Trophoblast cell (in vitro differentiated cells and primary cell): ENCODE results near the gene SPOCK2.

Experiments used
- DNase-seq, 2 donors: peaks; one replicate each; pipeline ENCODE4 v3.0.0-alpha.2; 2016
- H2AFZ ChIP-seq: 2 replicates; pipeline ENCODE4 v1.6.1; 2013; ENCODE audit warnings: low read length, moderate library complexity, mild to moderate bottlenecking; ENCODE audit not compliant: insufficient read depth, poor library complexity
- H2AK5ac ChIP-seq: 2 replicates; pipeline ENCODE4 v1.6.1; 2013; ENCODE audit warnings: mild to moderate bottlenecking, low read length
- H2BK120ac ChIP-seq: 2 replicates; pipeline ENCODE4 v1.6.1; 2013; ENCODE audit warnings: low read length, mild to moderate bottlenecking, moderate library complexity; ENCODE audit not compliant: insufficient read depth, poor library complexity
- H2BK12ac ChIP-seq: 2 replicates; pipeline ENCODE4 v1.6.1; 2013; ENCODE audit warnings: mild to moderate bottlenecking, low read length, moderate library complexity
- H2BK5ac ChIP-seq: 2 replicates; pipeline ENCODE4 v1.6.1; 2013; ENCODE audit warnings: low read length, low read depth, moderate library complexity, mild to moderate bottlenecking; ENCODE audit not compliant: poor library complexity
- H3K14ac ChIP-seq: 2 replicates; pipeline ENCODE4 v1.6.1; 2013; ENCODE audit warnings: mild to moderate bottlenecking, low read length
- H3K18ac ChIP-seq: 2 replicates; pipeline ENCODE4 v1.6.1; 2013; ENCODE audit warnings: mild to moderate bottlenecking, low read length
- H3K23ac ChIP-seq: 2 replicates; pipeline ENCODE4 v1.6.1; 2013; ENCODE audit warnings: low read length
- H3K27ac ChIP-seq: 2 replicates; pipeline ENCODE4 v1.5.1; 2013; ENCODE audit warnings: low read depth, mild to moderate bottlenecking, inconsistent platforms, low read length, moderate library complexity
- H3K27me3 ChIP-seq: 2 replicates; pipeline ENCODE4 v1.6.1; 2013; ENCODE audit warnings: inconsistent platforms, mild to moderate bottlenecking, low read length, moderate library complexity; ENCODE audit not compliant: insufficient read depth
- H3K36me3 ChIP-seq, 2 experiments: 1 replicate in 1 of 2; 2 replicates in 1 of 2; pipeline ENCODE4 v1.6.1; 2013; ENCODE audit warnings: low read length in 2 of 2, mild to moderate bottlenecking in 2 of 2, moderate library complexity in 1 of 2; ENCODE audit not compliant: insufficient read depth in 2 of 2, control insufficient read depth in 1 of 2
- H3K4ac ChIP-seq: 2 replicates; pipeline ENCODE4 v1.6.1; 2013; ENCODE audit warnings: low read depth, mild to moderate bottlenecking, low read length, moderate library complexity
- H3K4me1 ChIP-seq, 2 experiments: 1 replicate in 1 of 2; 2 replicates in 1 of 2; pipeline ENCODE4 v1.6.1; 2013; ENCODE audit warnings: low read length in 2 of 2, mild to moderate bottlenecking in 2 of 2, moderate library complexity in 1 of 2; ENCODE audit not compliant: insufficient read depth in 2 of 2, control insufficient read depth in 1 of 2
- H3K4me2 ChIP-seq: 2 replicates; pipeline ENCODE4 v1.6.1; 2013; ENCODE audit warnings: inconsistent platforms, mild to moderate bottlenecking, low read length, moderate library complexity
- H3K4me3 ChIP-seq: 2 replicates; pipeline ENCODE4 v1.5.1; 2013; ENCODE audit warnings: mild to moderate bottlenecking, low read depth, low read length, inconsistent platforms
- H3K79me1 ChIP-seq: one replicate; pipeline ENCODE4 v1.6.1; 2013; ENCODE audit warnings: low read length
- H3K79me2 ChIP-seq: 2 replicates; pipeline ENCODE4 v1.6.1; 2013; ENCODE audit warnings: low read length, mild to moderate bottlenecking; ENCODE audit not compliant: control insufficient read depth, insufficient read depth, poor library complexity
- H3K9ac ChIP-seq: 2 replicates; pipeline ENCODE4 v1.6.1; 2013; ENCODE audit warnings: mild to moderate bottlenecking, low read length
- H3K9me3 ChIP-seq: 2 replicates; pipeline ENCODE4 v1.6.1; 2013; ENCODE audit warnings: low read depth, mild to moderate bottlenecking, control low read depth, inconsistent platforms, low read length; ENCODE audit not compliant: insufficient read depth
- H4K12ac ChIP-seq: 2 replicates; pipeline ENCODE4 v1.6.1; 2013; ENCODE audit warnings: low read depth, mild to moderate bottlenecking, low read length, moderate library complexity
- H4K8ac ChIP-seq: 2 replicates; pipeline ENCODE4 v1.6.1; 2013; ENCODE audit warnings: low read depth, mild to moderate bottlenecking, low read length, moderate library complexity
- H4K91ac ChIP-seq: one replicate; pipeline ENCODE4 v1.6.1; 2013; ENCODE audit warnings: low read depth, mild to moderate bottlenecking, low read length, moderate library complexity
- WGBS: extraction: QIAGEN DNeasy Blood & Tissue Kit; methylation state at CpG from one replicate; pipeline ENCODE4 v1.1.7; 2013; ENCODE audit warnings: missing lambda C conversion rate; ENCODE audit not compliant: insufficient read length, insufficient coverage; ENCODE audit errors: extremely low coverage; 5-methylcytosine and 5-hydroxymethylcytosine counted together

The SPOCK2 gene

GRCh38 chr10:72069751-72070526, 18.4 kb downstream of the SPOCK2 start:
- no CpG with 5 or more reads among the region's 7 CpGs for WGBS
- H3K4me2 ChIP-seq, result no peak overlapping the region
- no peak overlapping the region for H3K4ac ChIP-seq

GRCh38 chr10:72068901-72069446, 19.4 kb downstream of the SPOCK2 start:
- no peak overlapping the region for H3K23ac ChIP-seq
- H3K27me3 ChIP-seq, result no peaks in the 10 kb centered on the region
- no peak overlapping the region for H3K27ac ChIP-seq
- H3K4me1 ChIP-seq, result peaks cover 5 to 15% of the 10 kb centered on the region in 2 experiments
- peaks cover 2% of the 10 kb centered on the region for H3K9me3 ChIP-seq
- H2BK12ac ChIP-seq, result no peak overlapping the region
- H3K14ac ChIP-seq, result no peak overlapping the region
- H3K18ac ChIP-seq, result no peak overlapping the region
- no peak overlapping the region for H4K12ac ChIP-seq
- no peak overlapping the region for H4K8ac ChIP-seq
- H3K36me3 ChIP-seq, result no peaks in the 10 kb centered on the region
- H3K4me3 ChIP-seq, result no peak overlapping the region
- no peak for DNase-seq
- H2AFZ ChIP-seq, result no peak overlapping the region
- H3K4ac ChIP-seq, result no peak overlapping the region
- no peak overlapping the region for H2BK120ac ChIP-seq
- H3K79me1 ChIP-seq, result no peaks in the 10 kb centered on the region
- H3K4me2 ChIP-seq, result peak overlapping the region; percentile 16
- WGBS, result no CpG with 5 or more reads among the region's 12 CpGs
- H2AK5ac ChIP-seq, result no peak overlapping the region
- no peak overlapping the region for H4K91ac ChIP-seq
- no peak overlapping the region for H2BK5ac ChIP-seq
- H3K9ac ChIP-seq, result no peak overlapping the region
- no peaks in the 10 kb centered on the region for H3K79me2 ChIP-seq

More at GRCh38 chr10:72069751-72070526, 18.4 kb downstream of the SPOCK2 start:
- peaks cover 2% of the 10 kb centered on the region for H3K9me3 ChIP-seq
- H2BK12ac ChIP-seq, result no peak overlapping the region
- no peak overlapping the region for H4K12ac ChIP-seq
- no peak overlapping the region for H2BK5ac ChIP-seq
- H3K27ac ChIP-seq, result no peak overlapping the region
- no peaks in the 10 kb centered on the region for H3K36me3 ChIP-seq
- H3K9ac ChIP-seq, result no peak overlapping the region
- H3K79me2 ChIP-seq, result no peaks in the 10 kb centered on the region
- no peak overlapping the region for H3K14ac ChIP-seq
- no peak overlapping the region for H2AK5ac ChIP-seq
- H4K91ac ChIP-seq, result no peak overlapping the region
- H3K4me3 ChIP-seq, result no peak overlapping the region
- H3K4me1 ChIP-seq, result peaks cover 5 to 15% of the 10 kb centered on the region in 2 experiments
- H2AFZ ChIP-seq, result no peak overlapping the region
- H4K8ac ChIP-seq, result no peak overlapping the region
- H3K18ac ChIP-seq, result no peak overlapping the region
- H3K79me1 ChIP-seq, result no peaks in the 10 kb centered on the region
- no peak overlapping the region for H2BK120ac ChIP-seq
- H3K23ac ChIP-seq, result no peak overlapping the region
- no peaks in the 10 kb centered on the region for H3K27me3 ChIP-seq
- no peak for DNase-seq

- H2AFZ ChIP-seq, result no peak overlapping the region
- H3K23ac ChIP-seq, result no peak overlapping the region
- no peak overlapping the region for H2BK5ac ChIP-seq
- H2AK5ac ChIP-seq, result no peak overlapping the region
- H2BK120ac ChIP-seq, result no peak overlapping the region
- H3K18ac ChIP-seq, result no peak overlapping the region
- no peak overlapping the region for H2BK12ac ChIP-seq
- peak overlapping the region; percentile 25 for H3K4me3 ChIP-seq
- H3K4me2 ChIP-seq, result no peak overlapping the region
- H4K8ac ChIP-seq, result no peak overlapping the region
- H3K14ac ChIP-seq, result no peak overlapping the region
- H3K27ac ChIP-seq, result no peak overlapping the region
- H4K91ac ChIP-seq, result no peak overlapping the region
- no peak for DNase-seq
- H4K12ac ChIP-seq, result no peak overlapping the region
- no peak overlapping the region for H3K4ac ChIP-seq
- no peak overlapping the region for H3K9ac ChIP-seq
- H3K4me1 ChIP-seq, result peaks cover 5 to 15% of the 10 kb centered on the region in 2 experiments
- no CpG with 5 or more reads among the region's 11 CpGs for WGBS
- H3K79me1 ChIP-seq, result no peaks in the 10 kb centered on the region
- H3K27me3 ChIP-seq, result no peaks in the 10 kb centered on the region
- no peaks in the 10 kb centered on the region for H3K79me2 ChIP-seq
- H3K9me3 ChIP-seq, result peaks cover 2% of the 10 kb centered on the region
- H3K36me3 ChIP-seq, result no peaks in the 10 kb centered on the region
Observed at GRCh38 chr10:72068126-72068765, 20.1 kb downstream of the SPOCK2 start.

GRCh38 chr10:72067463-72068125, 20.8 kb downstream of the SPOCK2 start:
- WGBS, result no CpG with 5 or more reads among the region's 13 CpGs

More at GRCh38 chr10:72067463-72068125, 20.8 kb downstream of the SPOCK2 start:
- Histone ChIP-seq H4K12ac (no peak overlapping the region), H3K4me1 (peaks cover 5 to 15% of the 10 kb centered on the region in 2 experiments), H2AFZ (no peak overlapping the region), H3K4ac (no peak overlapping the region), H3K4me3 (no peak overlapping the region), H3K27me3 (no peaks in the 10 kb centered on the region), H3K9me3 (peaks cover 2% of the 10 kb centered on the region), H2BK5ac (no peak overlapping the region), H3K9ac (no peak overlapping the region), H3K4me2 (no peak overlapping the region), H2BK120ac (no peak overlapping the region), H3K27ac (no peak overlapping the region), H4K8ac (no peak overlapping the region), H3K14ac (no peak overlapping the region), H3K79me2 (no peaks in the 10 kb centered on the region), H3K36me3 (no peaks in the 10 kb centered on the region), H3K23ac (no peak overlapping the region), H3K79me1 (no peaks in the 10 kb centered on the region), H3K18ac (no peak overlapping the region), H2BK12ac (no peak overlapping the region), H2AK5ac (no peak overlapping the region), H4K91ac (no peak overlapping the region)
- no peak for DNase-seq
